NCI-H748 treated with DMSO at 0.1 percent for 48 hours (cell line): ENCODE data around the gene CAMKMT.
"Not testable (repeated sequence)": the region's sequence is repeated elsewhere in the genome, so short reads cannot be mapped to it uniquely, and the experiment has no call there.

ENCODE experiments used
- DNase-seq: peaks from one replicate; lab custom pipeline; 2025; lab: John Stamatoyannopoulos, UW

Gene CAMKMT

DNA sequence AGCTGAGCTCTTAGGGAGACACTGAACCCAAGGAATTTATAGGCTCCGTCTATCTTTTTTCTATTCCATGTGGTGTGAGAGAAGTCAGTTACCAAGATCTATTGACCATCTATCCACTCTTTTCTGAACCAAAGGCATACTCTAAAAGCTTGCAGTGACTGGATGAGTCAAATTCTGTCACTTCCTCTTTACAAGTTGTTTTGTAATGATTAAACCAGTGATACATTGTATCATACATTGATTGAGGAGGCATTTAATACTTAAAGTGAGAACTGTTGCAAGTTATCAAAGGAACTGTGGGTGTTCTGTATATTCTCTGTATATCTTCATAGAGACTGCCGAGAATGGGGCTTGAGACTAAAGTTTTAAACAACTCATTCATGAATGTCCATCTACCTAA lies 188.8 kb downstream of the CAMKMT start:
- no peak for DNase-seq

DNA sequence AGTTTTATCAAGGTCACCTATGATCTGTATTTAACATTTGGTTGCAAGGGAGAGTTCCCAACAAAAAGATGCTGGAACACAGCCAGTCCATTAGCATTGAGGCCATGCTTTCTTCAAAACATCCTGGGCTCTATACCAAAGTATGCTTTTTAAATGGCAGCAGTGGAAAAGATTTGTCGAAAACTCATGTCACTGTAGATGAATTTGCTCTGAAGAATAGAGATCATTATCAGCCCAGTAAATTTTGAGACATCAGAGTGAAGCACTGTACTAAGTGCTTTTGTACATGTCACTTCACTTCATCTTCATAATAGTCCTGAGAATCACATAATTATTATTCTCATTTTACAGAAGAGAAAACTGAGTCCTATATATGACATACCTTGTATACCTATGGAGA lies 189.8 kb downstream of the CAMKMT start:
- DNase-seq: no peak

- no peak for DNase-seq
These were observed 191.7 kb downstream of the CAMKMT start for GRCh38 chr2:44553456-44553855.

DNA sequence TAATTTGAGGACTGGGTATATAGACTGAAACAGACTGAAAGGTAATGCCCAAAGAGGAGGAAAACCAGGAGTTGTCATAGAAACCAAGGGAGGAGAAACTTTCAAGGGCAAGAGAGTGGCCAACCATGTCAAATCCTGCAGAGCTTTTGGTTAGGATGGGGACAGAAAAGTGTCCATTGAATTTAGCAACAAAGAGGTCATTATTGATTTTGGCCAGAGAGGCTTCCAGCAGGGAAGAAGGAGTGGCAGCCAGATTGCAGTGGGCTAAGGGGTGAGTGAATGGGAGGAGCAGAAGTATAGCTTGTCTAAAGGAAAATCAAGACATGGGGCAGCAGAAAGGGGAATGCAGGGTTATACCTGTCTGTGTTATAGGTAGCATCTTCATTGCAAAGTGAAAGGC lies 194.0 kb downstream of the CAMKMT start:
- no peak for DNase-seq

- DNase-seq: no peak
These were observed 197.4 kb downstream of the CAMKMT start for GRCh38 chr2:44559108-44559507.

GRCh38 chr2:44560352-44560751 lies 198.6 kb downstream of the CAMKMT start:
- DNase-seq: no peak

GRCh38 chr2:44560941-44561340 lies 199.2 kb downstream of the CAMKMT start:
- no peak for DNase-seq

GRCh38 chr2:44562737-44563136 lies 201.0 kb downstream of the CAMKMT start:
- DNase-seq: no peak

GRCh38 chr2:44564752-44565151 lies 203.0 kb downstream of the CAMKMT start:
- DNase-seq: no peak

DNA sequence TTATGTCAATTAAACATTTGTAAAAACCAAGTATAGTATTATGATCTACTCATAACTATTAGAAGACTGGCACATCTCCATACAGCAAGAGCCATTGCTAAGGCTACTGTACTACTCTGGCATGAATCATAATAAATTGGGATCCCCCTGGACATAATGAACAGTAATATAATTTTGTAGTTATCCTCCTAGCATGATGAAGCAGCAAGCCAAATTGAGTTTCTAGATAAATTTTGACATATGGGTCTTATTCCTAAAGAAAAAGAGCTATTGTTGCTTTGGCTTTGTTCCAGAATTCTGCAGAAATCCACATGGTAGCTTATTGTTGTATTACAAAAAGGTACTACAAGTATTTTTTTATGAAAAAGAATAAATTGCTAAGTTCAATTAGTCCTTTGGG lies 204.3 kb downstream of the CAMKMT start:
- DNase-seq: no peak

- no peak for DNase-seq
These were observed 207.7 kb downstream of the CAMKMT start for GRCh38 chr2:44569491-44569890.

DNA sequence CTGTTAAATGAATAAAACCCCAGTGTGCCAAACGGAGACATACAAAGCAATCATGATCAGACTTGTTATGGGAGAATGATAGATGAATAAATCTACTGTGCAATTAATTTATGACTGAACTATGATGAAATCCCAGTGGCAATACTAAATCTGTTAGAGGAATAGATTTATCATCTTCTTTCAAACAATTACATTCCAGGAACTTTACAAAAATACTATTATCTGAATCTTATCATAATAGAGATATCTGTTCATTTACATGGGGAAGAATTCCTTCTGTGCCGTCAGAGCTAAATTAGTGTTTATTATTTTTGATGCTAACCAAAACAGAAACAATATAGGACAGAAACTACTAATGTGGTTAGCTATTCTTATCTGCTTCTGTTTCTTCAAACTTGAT lies 208.5 kb downstream of the CAMKMT start:
- DNase-seq: no peak

- DNase-seq: no peak
These were observed 209.0 kb downstream of the CAMKMT start for GRCh38 chr2:44570777-44571176.

DNA sequence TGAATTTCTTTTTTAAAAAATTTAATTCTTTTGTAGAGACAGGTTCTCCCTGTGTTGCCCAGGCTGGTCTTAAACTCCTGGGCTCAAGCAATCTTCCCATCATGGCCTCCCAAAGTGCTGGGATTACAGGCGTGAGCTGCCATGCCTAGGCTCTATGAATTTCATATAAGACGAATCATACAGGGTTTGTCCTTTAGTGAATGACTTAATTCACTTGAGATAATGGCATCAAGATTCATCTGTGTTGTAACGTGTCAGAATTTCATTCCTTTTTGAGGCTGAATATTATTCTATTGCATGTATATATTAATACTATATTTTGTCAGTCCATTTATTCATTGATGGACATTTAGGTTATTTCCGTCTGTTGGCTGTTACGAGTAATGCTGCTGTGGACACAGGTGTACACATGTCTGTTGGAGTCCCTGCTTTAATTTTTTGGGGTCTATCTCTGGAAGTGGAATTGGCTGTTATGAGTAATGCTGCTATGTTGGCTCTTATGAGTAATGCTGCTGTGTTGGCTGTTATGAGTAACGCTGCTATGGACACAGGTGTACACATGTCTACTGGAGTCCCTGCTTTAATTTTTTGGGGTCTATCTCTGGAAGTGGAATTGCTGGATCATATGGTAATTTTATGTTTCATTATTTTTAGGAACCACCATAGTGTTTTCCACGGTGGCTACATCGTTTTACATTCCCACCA lies 210.6 kb downstream of the CAMKMT start:
- no peak for DNase-seq

GRCh38 chr2:44573996-44574395 lies 212.2 kb downstream of the CAMKMT start:
- no peak for DNase-seq

DNA sequence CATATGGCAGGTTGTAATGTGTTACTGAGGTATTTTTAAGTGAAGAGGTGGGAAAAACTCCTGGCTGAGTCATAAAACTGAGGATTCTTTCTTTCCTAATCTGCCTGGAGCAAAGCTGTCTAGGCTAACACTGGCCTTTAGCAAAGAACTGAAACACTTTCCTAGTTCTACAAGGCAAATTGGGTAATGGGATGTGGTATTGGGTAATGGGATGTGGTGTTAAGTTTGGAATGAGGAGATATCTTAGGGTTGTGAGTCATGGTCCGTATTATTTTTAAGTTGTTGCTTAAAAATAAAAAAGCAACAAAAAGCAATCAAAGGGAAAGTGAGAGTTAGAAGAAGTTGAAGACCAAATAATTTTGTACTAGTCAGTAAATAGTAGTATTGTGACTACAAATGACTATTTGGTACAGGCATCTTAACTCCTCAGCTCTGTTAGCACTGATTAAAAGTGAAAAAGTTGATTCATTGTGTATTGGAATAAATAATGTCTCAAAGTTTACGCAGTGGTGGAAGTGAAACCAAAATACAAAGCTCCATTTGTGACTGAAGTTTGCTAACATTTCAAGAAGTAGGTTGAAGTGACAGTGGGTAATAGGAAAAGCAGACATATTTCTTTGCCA lies 216.8 kb downstream of the CAMKMT start:
- no peak for DNase-seq

GRCh38 chr2:44579115-44579836 lies 217.5 kb downstream of the CAMKMT start:
- DNase-seq: no peak

DNA sequence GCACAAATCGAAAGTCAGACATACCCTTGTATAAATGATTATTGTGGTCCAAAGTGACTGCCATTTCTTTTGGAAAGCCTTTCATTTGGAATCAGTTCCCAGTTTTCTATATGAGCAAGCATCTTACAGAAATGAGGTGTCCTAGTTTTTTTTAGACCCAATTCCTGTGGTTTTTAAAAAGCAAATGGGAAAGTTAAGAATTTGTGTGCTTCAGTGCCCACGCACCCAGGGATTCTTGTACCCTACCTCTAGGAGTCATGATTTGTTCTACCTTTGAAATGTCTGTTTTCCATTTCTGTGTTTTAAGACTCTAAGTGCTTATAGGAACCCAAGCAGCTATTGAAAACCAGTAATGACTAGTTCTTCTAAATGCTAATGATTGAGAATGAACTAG lies 218.1 kb downstream of the CAMKMT start:
- DNase-seq: no peak

DNA sequence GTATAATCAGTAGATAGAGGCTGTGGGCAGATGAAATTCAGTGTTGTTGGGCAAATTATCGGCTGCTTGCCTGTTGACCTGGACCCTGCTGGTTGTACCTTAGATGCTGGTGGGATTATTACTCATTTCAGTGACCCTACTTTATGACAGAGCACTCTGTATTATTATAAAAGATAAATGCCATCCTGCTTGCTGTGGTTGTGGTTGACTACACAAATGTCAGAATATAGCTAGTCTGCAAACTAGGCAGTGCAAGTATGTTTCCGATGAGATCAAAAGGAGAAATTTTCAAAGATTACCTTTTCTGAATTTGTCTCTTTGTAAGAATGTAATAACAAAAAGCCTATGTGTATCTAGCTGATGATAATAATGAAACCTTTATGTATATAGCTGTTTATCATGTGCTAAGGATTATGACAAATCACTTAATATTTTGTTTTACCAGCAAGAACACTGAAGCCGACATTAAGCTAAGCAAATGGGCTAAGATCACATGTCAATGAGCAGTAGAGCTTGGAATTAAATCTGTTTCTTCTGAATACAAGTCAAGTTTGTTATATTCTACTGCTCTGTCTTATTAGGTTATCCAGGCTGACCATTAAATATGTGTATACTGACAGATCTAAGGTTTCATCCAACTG lies 219.2 kb downstream of the CAMKMT start:
- no peak for DNase-seq

- no peak for DNase-seq
These were observed 220.7 kb downstream of the CAMKMT start for GRCh38 chr2:44582363-44583008.

- not testable (repeated sequence) for DNase-seq
These were observed 233.9 kb downstream of the CAMKMT start for GRCh38 chr2:44595615-44596014.
